CD4-positive, CD25-positive, alpha-beta regulatory T cell (primary cell): ENCODE measurements around the gene SMG6. TPM values are rescaled to one million over a fixed set of nuclear protein-coding genes. Genes with fewer than 3 reads are reported as not detected.
"Not testable (repeated sequence)": the region's sequence is repeated elsewhere in the genome, so short reads cannot be mapped to it uniquely, and the experiment has no call there.

Source experiments
- ATAC-seq, 2 donors: fragments of 150-1000 bp; cut with Tn5 transposase; one replicate each; pipeline ENCODE4 v1.10.0; 2021; ENCODE audit warnings: low read depth in 2 of 2, moderate number of reproducible peaks in 2 of 2, moderate library complexity in 1 of 2
- DNase-seq, 3 donors: peaks; one replicate each; pipeline versions ENCODE4 v3.0.0 to v3.0.0-alpha.2; 2012 to 2022; ENCODE audit warnings: mixed read lengths in 1 of 3
- H3K27ac ChIP-seq: one replicate; pipeline ENCODE4 v1.7.0; 2013; ENCODE audit warnings: mild to moderate bottlenecking, low read length; ENCODE audit not compliant: insufficient read depth, poor library complexity, severe bottlenecking
- H3K27me3 ChIP-seq: one replicate; pipeline ENCODE4 v1.7.0; 2013; ENCODE audit warnings: low read length; ENCODE audit not compliant: control insufficient read depth, insufficient read depth
- H3K36me3 ChIP-seq: one replicate; pipeline ENCODE4 v1.7.0; 2013; ENCODE audit warnings: mild to moderate bottlenecking, low read length, moderate library complexity; ENCODE audit not compliant: control insufficient read depth, insufficient read depth
- H3K4me1 ChIP-seq: 2 replicates; pipeline ENCODE4 v1.7.0; 2013; ENCODE audit warnings: mild to moderate bottlenecking, low read length; ENCODE audit not compliant: insufficient read depth, control insufficient read depth, poor library complexity, severe bottlenecking
- H3K4me3 ChIP-seq: one replicate; pipeline ENCODE4 v1.7.0; 2013; ENCODE audit warnings: low read depth, mild to moderate bottlenecking, low read length, moderate library complexity
- H3K9me3 ChIP-seq, 2 experiments: 1 replicate in 1 of 2; 2 replicates in 1 of 2; pipeline ENCODE4 v1.7.0; 2013; ENCODE audit warnings: low read length in 2 of 2, mild to moderate bottlenecking in 1 of 2, moderate library complexity in 1 of 2; ENCODE audit not compliant: control insufficient read depth in 2 of 2
- H3K27ac Mint-ChIP-seq, 3 donors: one replicate each; pipeline ENCODE4 v1.8.0; 2020 to 2022; ENCODE audit warnings: mild to moderate bottlenecking in 3 of 3, mixed read lengths in 3 of 3, moderate library complexity in 2 of 3
- H3K27me3 Mint-ChIP-seq: one replicate; pipeline ENCODE4 v1.8.0; 2022; ENCODE audit warnings: mild to moderate bottlenecking, mixed read lengths
- H3K36me3 Mint-ChIP-seq: one replicate; pipeline ENCODE4 v1.8.0; 2020; ENCODE audit warnings: mixed read lengths
- H3K4me1 Mint-ChIP-seq, 4 donors: one replicate each; pipeline ENCODE4 v1.8.0; 2020 to 2022; ENCODE audit warnings: mixed read lengths in 4 of 4, mild to moderate bottlenecking in 1 of 4
- H3K4me3 Mint-ChIP-seq, 4 donors: one replicate each; pipeline ENCODE4 v1.8.0; 2020 to 2022; ENCODE audit warnings: mild to moderate bottlenecking in 4 of 4, mixed read lengths in 4 of 4, moderate library complexity in 3 of 4
- H3K9me3 Mint-ChIP-seq, 7 donors: one replicate each; pipeline ENCODE4 v1.8.0; 2020 to 2022; ENCODE audit warnings: mixed read lengths in 7 of 7, mild to moderate bottlenecking in 3 of 7, moderate library complexity in 2 of 7
- polyA plus RNA-seq, 4 donors: library from polyadenylated mRNA; unstranded; fragments of 300-500 nt; fragmentation: Illumina TruSeq; gene quantifications; one replicate each; pipeline ENCODE4 v1.2.3, GENCODE V29; 2021
- total RNA-seq: library from RNA; stranded (reverse); gene quantifications from one replicate; pipeline ENCODE4 v1.2.3, GENCODE V29; 2022

Gene SMG6
- total and polyA plus RNA-seq, 5 donors from 2014 or later: 3.3 to 42.9 (median 4.9) TPM

- H3K27ac ChIP-seq: peak overlapping the region; percentile 14
- peak in 1 of 3 donors; percentile 80 for DNase-seq
- H3K27me3 ChIP-seq: no peaks in the 10 kb centered on the region
- peaks cover 14% of the 10 kb centered on the region for H3K36me3 Mint-ChIP-seq
- no peak overlapping the region for H3K4me3 ChIP-seq
- H3K4me1 ChIP-seq: peaks cover 17% of the 10 kb centered on the region
- H3K27me3 Mint-ChIP-seq: no peaks in the 10 kb centered on the region
- no peaks in the 10 kb centered on the region for H3K9me3 ChIP-seq
- peak; percentile 42 to 44 for ATAC-seq
- peaks cover under 1% of the 10 kb centered on the region for H3K36me3 ChIP-seq
- H3K4me1 Mint-ChIP-seq: peaks cover 20 to 33% (median 26%) of the 10 kb centered on the region in 4 donors
- no peaks in the 10 kb centered on the region for H3K9me3 Mint-ChIP-seq
- H3K4me3 Mint-ChIP-seq: peak overlapping the region; percentile 27 to 75 (median 54)
- H3K27ac Mint-ChIP-seq: peak overlapping the region; percentile 80 to 87 (median 83)
These were observed 100.5 kb downstream of the SMG6 start for GRCh38 chr17:2202996-2203575.

DNA sequence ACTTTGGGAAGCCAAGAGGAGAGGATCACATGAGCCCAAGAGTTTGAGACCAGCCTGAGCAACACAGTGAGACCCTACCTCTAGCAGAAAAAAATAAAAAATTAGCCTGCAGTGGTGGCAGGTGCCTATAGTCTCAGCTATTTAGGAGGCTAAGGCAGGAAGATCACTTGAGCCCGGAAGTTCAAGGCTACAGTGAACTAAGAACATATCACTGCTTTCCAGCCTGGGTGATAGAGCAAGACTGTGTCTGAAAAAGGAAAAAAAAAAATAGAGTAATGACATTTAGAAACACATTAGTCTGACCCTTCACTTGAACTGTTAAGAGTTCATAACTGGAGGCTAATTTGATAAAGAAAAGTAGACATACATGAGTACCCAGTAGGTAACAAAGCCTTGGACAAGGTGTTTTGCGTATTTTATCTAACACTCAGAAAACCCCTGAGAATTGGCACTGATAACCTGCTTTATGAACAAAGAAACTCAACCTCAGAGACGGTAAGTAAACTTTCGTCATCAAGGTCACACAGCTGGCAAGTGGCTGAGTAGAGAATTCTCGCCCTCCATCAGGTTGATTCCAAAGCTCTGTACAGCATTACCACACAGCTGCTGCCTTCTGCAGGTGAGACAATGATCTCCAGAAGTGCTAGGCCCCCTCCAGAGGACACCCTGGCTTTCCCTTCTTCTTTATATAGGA is 101.1 kb downstream of the SMG6 start:
- DNase-seq: peak in 1 of 3 donors; percentile 64
- peaks cover 17% of the 10 kb centered on the region for H3K4me1 ChIP-seq
- no peaks in the 10 kb centered on the region for H3K9me3 ChIP-seq
- peaks cover 14% of the 10 kb centered on the region for H3K36me3 Mint-ChIP-seq
- H3K4me3 ChIP-seq: peak overlapping the region; percentile 6
- peak; percentile 41 to 61 for ATAC-seq
- no peaks in the 10 kb centered on the region for H3K27me3 Mint-ChIP-seq
- H3K9me3 Mint-ChIP-seq: no peaks in the 10 kb centered on the region
- H3K27ac ChIP-seq: peak overlapping the region; percentile 14
- H3K27me3 ChIP-seq: no peaks in the 10 kb centered on the region
- peak overlapping the region; percentile 27 to 80 (median 66) for H3K4me3 Mint-ChIP-seq
- H3K36me3 ChIP-seq: no peaks in the 10 kb centered on the region
- H3K4me1 Mint-ChIP-seq: peaks cover 20 to 33% (median 26%) of the 10 kb centered on the region in 4 donors
- H3K27ac Mint-ChIP-seq: peak overlapping the region; percentile 80 to 87 (median 83)

DNA sequence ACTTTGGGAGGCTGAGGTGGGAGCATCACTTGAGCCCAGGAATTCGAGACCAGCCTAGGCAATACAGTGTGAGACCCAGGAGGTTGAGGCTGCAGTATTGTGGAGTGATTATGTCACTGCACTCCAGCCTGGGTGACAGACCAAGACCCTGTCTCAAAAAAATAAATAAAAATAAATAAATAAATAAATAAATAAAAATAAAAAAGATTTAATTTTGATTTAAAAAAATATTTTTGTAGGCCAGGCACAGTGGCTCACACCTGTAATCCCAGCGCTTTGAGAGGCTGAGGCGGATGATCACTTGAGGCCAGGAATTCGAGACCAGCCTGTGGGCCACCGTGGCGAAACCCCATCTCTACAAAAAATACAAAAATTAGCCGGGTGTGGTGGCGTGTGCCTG is 104.2 kb downstream of the SMG6 start:
- H3K4me3 Mint-ChIP-seq, H3K27ac ChIP-seq, H3K27me3 ChIP-seq, ATAC-seq, H3K36me3 ChIP-seq, H3K9me3 Mint-ChIP-seq, H3K9me3 ChIP-seq, DNase-seq, H3K27me3 Mint-ChIP-seq, H3K4me3 ChIP-seq: not testable (repeated sequence)
- peaks cover 17% of the 10 kb centered on the region for H3K4me1 ChIP-seq
- H3K27ac Mint-ChIP-seq: peak overlapping the region in 1 of 3 donors; percentile 40
- peaks cover 30 to 50% (median 32%) of the 10 kb centered on the region in 4 donors for H3K4me1 Mint-ChIP-seq
- H3K36me3 Mint-ChIP-seq: peaks cover 21% of the 10 kb centered on the region

DNA sequence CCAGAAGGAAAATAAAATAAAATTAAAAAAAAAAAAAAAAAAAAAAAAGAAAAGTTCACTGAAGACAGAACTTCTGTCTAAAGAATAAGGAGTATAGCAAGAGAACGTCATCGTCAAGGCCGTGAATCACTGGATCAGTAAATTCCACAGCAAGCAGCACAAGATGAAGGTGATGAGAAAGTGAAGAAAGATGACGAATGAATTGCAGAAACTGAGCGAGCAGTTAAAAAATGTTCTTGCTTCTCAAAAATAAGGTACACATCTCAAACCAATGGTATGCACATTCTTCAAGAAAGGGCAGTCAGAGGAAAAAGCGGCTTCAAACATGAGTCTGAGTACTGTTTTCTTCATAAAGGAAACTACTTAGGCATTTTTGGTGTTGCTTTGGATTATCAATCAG is 104.7 kb downstream of the SMG6 start:
- no peak overlapping the region for H3K27ac ChIP-seq
- no peak for DNase-seq
- Mint-ChIP-seq H3K27ac (peak overlapping the region in 1 of 3 donors; percentile 40), H3K4me1 (peaks cover 27 to 51% (median 33%) of the 10 kb centered on the region in 4 donors), H3K27me3 (no peaks in the 10 kb centered on the region), H3K9me3 (no peaks in the 10 kb centered on the region), H3K36me3 (peaks cover 19% of the 10 kb centered on the region), H3K4me3 (no peak overlapping the region)
- no peaks in the 10 kb centered on the region for H3K27me3 ChIP-seq
- peaks cover 17% of the 10 kb centered on the region for H3K4me1 ChIP-seq
- H3K4me3 ChIP-seq: no peak overlapping the region
- no peak for ATAC-seq
- H3K9me3 ChIP-seq: no peaks in the 10 kb centered on the region
- peaks cover 6% of the 10 kb centered on the region for H3K36me3 ChIP-seq

DNA sequence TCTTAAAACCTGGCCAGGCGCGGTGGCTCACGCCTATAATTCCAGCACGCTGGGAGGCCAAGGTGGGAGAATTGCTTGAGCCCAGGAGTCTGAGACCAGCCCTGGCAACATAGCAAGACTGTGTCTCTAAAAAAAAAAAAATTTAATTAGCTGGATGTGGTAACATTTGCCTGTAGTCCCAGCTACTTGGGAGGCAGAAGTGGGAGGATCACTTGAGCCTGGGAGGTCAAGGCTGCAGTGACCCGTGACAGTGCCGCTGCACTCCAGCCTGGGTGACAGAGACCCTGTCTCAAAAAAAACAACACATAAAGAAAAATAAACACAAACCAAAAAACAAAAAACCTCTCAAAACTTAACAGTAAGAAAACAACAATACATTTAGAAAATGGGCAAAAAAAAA is 106.3 kb downstream of the SMG6 start:
- ATAC-seq: no peak
- Mint-ChIP-seq H3K27ac (no peak overlapping the region), H3K36me3 (peaks cover 14% of the 10 kb centered on the region), H3K27me3 (no peaks in the 10 kb centered on the region), H3K4me3 (no peak overlapping the region), H3K9me3 (no peaks in the 10 kb centered on the region), H3K4me1 (peaks cover 27 to 48% (median 36%) of the 10 kb centered on the region in 4 donors)
- Histone ChIP-seq H3K4me1 (peaks cover 14% of the 10 kb centered on the region), H3K27ac (no peak overlapping the region), H3K36me3 (peaks cover 9% of the 10 kb centered on the region), H3K4me3 (no peak overlapping the region), H3K9me3 (no peaks in the 10 kb centered on the region), H3K27me3 (no peaks in the 10 kb centered on the region)
- no peak for DNase-seq

- no peak overlapping the region for H3K4me3 Mint-ChIP-seq
- H3K4me3 ChIP-seq: no peak overlapping the region
- ATAC-seq: peak in 1 of 2 donors; percentile 16
- peaks cover 9% of the 10 kb centered on the region for H3K36me3 Mint-ChIP-seq
- peaks cover 17% of the 10 kb centered on the region for H3K36me3 ChIP-seq
- H3K27me3 Mint-ChIP-seq: no peaks in the 10 kb centered on the region
- no peaks in the 10 kb centered on the region for H3K27me3 ChIP-seq
- peak in 1 of 3 donors; percentile 36 for DNase-seq
- H3K9me3 Mint-ChIP-seq: no peaks in the 10 kb centered on the region
- H3K4me1 Mint-ChIP-seq: peaks cover 26 to 53% (median 30%) of the 10 kb centered on the region in 4 donors
- H3K27ac ChIP-seq: no peak overlapping the region
- H3K4me1 ChIP-seq: peaks cover 13% of the 10 kb centered on the region
- no peaks in the 10 kb centered on the region for H3K9me3 ChIP-seq
- peak overlapping the region in 2 of 3 donors; percentile 1 to 75 for H3K27ac Mint-ChIP-seq
These were observed 107.9 kb downstream of the SMG6 start for GRCh38 chr17:2195729-2196128.

GRCh38 chr17:2194889-2195335 is 108.7 kb downstream of the SMG6 start:
- no peaks in the 10 kb centered on the region for H3K9me3 ChIP-seq
- peaks cover 26 to 61% (median 30%) of the 10 kb centered on the region in 4 donors for H3K4me1 Mint-ChIP-seq
- H3K36me3 ChIP-seq: peaks cover 17% of the 10 kb centered on the region
- no peaks in the 10 kb centered on the region for H3K27me3 ChIP-seq
- DNase-seq: no peak
- H3K4me3 Mint-ChIP-seq: no peak overlapping the region
- H3K9me3 Mint-ChIP-seq: no peaks in the 10 kb centered on the region
- ATAC-seq: no peak
- H3K4me3 ChIP-seq: no peak overlapping the region
- H3K27me3 Mint-ChIP-seq: no peaks in the 10 kb centered on the region
- H3K27ac Mint-ChIP-seq: peak overlapping the region in 1 of 3 donors; percentile 15
- H3K27ac ChIP-seq: no peak overlapping the region
- H3K4me1 ChIP-seq: peaks cover 13% of the 10 kb centered on the region
- peaks cover 8% of the 10 kb centered on the region for H3K36me3 Mint-ChIP-seq
